Tibial nerve (tissue), 4 donors: ENCODE results near the gene PKHD1.

Experiments used
- EP300 ChIP-seq, 2 donors: sonication (generic); formaldehyde crosslinking; IDR thresholded peaks; one replicate each; pipeline ENCODE4 v1.6.1; 2017; ENCODE audit warnings: antibody characterized with exemption in 2 of 2, mild to moderate bottlenecking in 1 of 2
- TF ChIP-seq, protein P1 (sequence below), 5 experiments: fragments of 200-600 bp in 3 of 5; fragments of 450-650 bp in 2 of 5; sonication (generic) in 3 of 5; IDR thresholded peaks; one replicate each; pipeline ENCODE4 v1.5.1; 2016 to 2019; ENCODE audit warnings: antibody characterized with exemption in 5 of 5, mild to moderate bottlenecking in 3 of 5, moderate library complexity in 2 of 5

- no peak for TF ChIP-seq EP300 (IDR thresholded peaks at IDR 0.05)
- TF ChIP-seq, protein P1, sequence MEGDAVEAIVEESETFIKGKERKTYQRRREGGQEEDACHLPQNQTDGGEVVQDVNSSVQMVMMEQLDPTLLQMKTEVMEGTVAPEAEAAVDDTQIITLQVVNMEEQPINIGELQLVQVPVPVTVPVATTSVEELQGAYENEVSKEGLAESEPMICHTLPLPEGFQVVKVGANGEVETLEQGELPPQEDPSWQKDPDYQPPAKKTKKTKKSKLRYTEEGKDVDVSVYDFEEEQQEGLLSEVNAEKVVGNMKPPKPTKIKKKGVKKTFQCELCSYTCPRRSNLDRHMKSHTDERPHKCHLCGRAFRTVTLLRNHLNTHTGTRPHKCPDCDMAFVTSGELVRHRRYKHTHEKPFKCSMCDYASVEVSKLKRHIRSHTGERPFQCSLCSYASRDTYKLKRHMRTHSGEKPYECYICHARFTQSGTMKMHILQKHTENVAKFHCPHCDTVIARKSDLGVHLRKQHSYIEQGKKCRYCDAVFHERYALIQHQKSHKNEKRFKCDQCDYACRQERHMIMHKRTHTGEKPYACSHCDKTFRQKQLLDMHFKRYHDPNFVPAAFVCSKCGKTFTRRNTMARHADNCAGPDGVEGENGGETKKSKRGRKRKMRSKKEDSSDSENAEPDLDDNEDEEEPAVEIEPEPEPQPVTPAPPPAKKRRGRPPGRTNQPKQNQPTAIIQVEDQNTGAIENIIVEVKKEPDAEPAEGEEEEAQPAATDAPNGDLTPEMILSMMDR (IDR thresholded peaks at IDR 0.05): no peak
Measured at GRCh38 chr6:52042141-52042885, 45.1 kb downstream of the PKHD1 start.
